ENCODE data around the gene RILPL1. TPM values are rescaled to one million over a fixed set of nuclear protein-coding genes. Genes with fewer than 3 reads are reported as not detected.
"Not testable (repeated sequence)": the region's sequence is repeated elsewhere in the genome, so short reads cannot be mapped to it uniquely, and the experiment has no call there.

RILPL1 gene, protein sequence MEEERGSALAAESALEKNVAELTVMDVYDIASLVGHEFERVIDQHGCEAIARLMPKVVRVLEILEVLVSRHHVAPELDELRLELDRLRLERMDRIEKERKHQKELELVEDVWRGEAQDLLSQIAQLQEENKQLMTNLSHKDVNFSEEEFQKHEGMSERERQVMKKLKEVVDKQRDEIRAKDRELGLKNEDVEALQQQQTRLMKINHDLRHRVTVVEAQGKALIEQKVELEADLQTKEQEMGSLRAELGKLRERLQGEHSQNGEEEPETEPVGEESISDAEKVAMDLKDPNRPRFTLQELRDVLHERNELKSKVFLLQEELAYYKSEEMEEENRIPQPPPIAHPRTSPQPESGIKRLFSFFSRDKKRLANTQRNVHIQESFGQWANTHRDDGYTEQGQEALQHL
- polyA plus RNA-seq (2013, experiment 1 of 2; ENCODE audit: insufficient read length) = 21.2 TPM
- 21.2 TPM for polyA plus RNA-seq (2013, experiment 2 of 2; ENCODE audit: insufficient read length)

DNA sequence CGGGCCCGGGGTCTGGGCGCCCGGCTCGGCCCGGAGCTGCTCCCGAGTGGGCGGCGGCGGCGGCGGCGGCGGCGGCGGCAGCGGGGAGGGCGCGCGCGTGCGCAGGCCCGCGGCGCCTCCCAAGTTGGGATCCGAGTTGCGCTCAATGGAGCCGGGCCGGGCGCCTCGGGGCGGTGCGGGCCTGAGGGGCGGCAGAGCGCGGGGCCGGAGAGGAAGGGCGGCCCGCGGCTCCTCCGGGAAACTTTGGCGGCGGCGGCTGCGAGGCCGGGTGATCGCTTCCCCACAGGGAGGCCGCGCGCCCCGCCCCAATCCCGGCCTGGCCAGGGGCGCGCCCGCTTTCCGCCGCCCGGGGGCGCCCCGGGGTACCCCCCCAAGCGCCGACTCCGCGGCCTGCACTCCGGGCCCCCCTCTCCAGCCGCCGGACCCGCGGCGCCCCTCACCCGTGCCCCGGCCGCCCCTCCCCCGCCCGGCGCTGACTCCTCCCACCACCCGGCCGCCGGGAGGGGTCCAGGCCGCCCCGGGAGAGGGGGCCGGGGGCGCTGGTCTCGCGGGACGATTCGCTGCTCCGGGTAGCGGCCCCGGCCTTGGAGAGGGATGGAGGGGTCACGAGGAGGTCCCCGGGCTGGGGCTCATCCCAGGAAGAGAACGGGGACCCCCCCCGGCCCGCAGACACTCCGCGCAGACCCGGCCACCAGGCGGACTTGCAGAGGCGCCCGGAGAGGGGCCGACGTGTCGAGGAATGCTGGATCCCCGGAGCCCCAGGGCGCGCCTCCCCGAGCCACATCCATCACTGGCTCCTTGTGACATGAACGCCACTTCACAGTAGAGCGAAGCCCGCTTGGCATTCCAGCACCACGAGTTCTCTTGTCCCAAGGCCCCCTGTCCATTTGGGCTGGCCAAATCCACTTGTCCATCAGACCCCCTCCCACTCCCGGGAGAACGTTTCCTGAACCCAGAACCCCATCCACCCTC is at the start of gene RILPL1:
Gene RILPL1 (minus strand): TSS at position 48 of the 972 bp plus-strand sequence. CDS start 237 bp downstream, outside the sequence.
- DNase-seq = peak; percentile 61

DNA sequence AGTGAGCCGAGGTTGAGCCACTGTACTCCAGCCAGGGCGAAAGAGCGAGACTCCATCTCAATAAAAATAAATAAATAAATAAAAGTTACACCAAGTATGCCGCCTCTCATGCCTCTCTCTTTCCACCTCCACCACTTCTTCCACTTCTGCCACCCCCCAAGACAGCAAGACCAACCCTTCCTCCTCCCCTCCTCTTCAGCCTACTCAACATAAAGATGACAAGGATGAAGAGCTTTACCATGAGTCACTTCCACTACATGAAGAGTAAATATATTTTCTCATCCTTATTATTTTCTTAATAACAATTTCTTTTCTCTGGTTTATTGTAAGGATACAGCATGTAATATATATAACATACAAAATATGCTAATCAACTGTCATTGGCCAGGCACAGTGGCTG is 47.3 kb upstream of the RILPL1 start:
- no peak for DNase-seq

- not testable (repeated sequence) for DNase-seq
These were observed 45.3 kb upstream of the RILPL1 start for GRCh38 chr12:123578829-123579228.

- DNase-seq = no peak
These were observed 44.7 kb upstream of the RILPL1 start for GRCh38 chr12:123578243-123578642.

DNA sequence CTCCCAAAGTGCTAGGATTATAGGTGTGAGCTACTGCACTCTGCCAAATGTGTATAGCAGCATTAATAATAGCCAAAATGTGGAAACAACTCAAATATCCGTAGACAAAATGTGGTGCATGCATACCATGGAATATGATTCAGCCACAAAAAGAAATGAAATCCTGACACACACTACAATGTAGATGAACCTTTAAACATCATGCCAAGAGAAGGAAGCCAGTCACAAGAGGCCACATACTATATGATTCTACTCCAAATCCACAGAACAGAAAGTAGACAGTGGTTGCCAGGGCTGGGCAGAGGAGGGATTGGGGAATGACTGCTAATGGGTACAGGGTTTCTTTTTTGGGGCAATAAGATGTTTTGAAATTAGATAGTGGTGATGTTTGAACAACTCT is 43.1 kb upstream of the RILPL1 start:
- DNase-seq = peak; percentile 21

DNA sequence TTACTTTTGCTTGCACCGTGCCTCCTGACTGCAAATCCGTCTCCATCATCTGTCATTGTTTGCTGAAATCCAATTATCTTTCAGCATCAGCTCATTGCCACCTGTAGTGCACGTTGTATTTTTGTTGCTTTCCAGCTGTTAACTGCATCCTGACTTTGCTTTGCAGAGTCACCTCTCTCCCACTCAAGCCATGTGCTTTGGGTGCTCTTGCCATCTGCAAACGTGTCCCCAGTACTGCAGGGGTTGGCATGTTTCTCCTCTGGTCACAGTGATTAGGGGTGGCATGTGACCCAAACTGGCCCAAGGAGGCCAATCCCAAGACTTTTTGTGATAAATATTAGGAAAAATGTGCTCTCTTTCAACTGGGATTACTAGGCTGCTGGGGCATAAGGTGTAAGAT is 40.4 kb upstream of the RILPL1 start:
- DNase-seq = no peak

- DNase-seq = no peak
These were observed 38.9 kb upstream of the RILPL1 start for GRCh38 chr12:123572391-123572790.

DNA sequence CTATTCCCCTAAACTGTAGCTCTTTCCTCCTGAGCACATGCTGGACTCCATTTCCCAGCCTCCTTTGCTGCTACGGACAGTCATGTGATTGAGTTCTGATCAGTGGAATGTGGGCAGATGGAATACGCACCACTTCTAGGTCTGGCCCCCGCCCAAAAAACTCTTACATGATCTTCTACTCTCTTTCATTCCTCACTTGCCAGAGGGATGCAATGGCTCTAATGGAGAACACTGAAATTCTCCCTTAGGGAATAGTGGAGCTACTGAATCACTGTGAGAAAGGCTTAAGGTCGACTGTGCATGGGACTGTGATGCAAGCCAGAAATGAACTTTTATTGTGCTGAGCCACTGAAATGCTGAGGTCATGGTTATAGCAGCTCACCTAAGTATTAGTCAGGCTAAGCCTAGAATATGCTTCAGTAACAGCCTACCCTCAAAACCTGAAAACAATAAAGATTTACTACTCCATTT is 37.9 kb upstream of the RILPL1 start:
- peak; percentile 80 for DNase-seq

DNA sequence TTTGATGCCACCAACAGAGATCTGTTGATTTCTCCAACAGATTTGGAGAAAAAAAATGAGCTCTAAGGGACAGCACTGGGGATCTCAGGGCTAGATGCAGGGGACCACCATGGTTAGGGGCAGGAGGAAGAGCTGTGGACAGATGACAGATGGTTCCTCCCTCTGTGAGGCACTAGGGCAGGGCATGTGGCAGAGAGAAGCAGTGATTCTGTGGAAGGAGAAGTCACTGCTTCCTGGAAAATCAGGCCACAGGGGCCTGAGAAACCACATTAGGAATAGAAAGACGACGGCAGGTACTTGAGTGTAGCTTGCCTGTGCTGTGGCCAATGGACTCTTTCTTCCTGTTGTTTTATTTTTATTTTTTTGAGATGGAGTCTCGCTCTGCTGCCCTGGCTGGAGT is 25.9 kb upstream of the RILPL1 start:
- DNase-seq = no peak

GRCh38 chr12:123558487-123558886 is 25.0 kb upstream of the RILPL1 start:
- DNase-seq = not testable (repeated sequence)

DNA sequence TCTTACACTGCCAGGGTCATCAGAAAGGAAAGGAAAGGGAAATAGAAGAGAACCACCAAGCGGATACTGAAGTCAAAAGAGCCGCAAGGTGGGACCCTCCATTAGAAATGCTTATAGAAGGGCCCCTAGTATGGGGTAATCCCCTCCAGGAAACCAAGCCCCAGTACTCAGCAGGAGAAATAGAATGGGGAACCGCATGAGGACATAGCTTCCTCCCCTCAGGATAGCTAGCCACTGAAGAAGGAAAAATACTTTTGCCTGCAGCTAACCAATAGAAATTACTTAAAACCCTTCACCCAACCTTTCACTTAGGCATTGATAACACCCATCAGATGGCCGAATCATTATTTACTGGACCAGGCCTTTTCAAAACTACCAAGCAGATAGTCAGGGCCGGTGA is 21.3 kb upstream of the RILPL1 start:
- DNase-seq = not testable (repeated sequence)

DNA sequence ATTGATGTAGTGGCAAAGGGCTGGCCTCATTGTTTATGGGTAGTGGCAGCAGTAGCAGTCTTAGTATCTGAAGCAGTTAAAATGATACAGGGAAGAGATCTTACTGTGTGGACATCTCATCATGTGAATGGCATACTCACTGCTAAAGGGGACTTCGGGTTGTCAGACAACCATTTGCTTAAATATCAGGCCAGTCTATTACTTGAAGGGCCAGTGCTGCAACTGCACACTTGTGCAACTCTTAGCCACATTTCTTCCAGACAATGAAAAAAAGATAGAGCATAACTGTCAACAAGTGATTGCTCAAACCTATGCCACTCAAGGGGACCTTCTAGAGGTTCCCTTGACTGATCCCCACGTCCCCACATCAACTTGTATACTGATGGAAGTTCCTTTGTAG is 20.6 kb upstream of the RILPL1 start:
- not testable (repeated sequence) for DNase-seq

DNA sequence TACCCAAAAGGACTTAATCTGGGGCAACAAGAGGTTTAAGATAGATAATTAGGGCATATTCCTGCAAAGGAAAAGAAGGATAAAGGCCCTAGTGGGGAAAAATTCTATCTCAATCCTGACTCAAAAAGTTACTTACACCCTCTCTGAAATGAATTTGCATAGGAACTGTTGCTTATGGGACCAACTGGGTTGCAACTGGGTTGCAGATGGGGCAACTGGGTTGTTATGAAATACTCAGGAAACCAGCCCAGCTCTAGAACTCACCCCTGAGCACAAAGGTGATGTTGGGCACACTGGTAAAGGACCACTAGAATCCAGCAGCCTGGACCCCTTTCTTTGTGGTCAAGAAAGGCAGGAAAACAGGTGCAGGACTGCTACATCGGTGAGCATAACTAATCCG is 17.2 kb upstream of the RILPL1 start:
- DNase-seq = no peak

GRCh38 chr12:123548107-123548506 is 14.6 kb upstream of the RILPL1 start:
- DNase-seq = no peak

DNA sequence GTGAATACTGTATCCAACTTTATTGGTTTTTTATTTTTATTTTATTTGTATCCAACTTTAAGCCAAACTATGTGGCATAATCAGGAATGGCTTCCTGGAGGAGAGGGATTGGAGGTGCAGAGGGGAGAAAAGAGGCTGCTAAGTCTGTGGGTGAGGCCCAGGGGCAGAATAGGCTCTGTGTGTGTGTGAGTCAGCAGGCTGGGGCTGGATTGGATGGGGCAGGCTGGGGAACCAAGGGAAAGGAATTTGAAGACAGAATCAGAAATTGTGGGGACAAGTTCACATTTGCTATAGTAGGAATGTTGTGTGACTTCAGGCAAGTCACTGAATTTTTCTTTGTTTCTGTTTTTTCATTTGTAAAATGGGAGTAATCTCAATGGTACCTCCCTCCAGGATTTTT is 12.8 kb upstream of the RILPL1 start:
- peak; percentile 9 for DNase-seq

DNA sequence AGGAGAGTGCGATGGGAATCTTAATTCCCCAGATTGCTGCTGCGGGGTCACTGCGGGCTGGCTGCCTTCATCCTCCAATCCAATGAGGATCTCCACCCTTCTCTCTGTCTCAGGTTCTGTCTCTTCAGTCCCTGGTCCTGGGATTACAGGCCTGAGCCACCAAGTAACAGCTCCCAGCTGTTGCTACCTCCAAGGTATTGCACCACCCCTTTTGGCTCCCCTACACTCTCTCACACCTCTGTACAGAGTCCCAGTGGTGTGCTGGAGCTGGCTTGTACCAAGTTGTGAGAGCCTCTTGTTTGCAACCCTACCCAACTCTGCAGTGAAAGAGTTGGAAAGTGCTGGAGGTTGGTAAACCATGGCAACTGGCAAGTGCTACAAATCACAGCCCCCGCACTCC is 10.0 kb upstream of the RILPL1 start:
- DNase-seq = no peak

GRCh38 chr12:123540899-123541662 is 7.6 kb upstream of the RILPL1 start:
- DNase-seq = no peak

DNA sequence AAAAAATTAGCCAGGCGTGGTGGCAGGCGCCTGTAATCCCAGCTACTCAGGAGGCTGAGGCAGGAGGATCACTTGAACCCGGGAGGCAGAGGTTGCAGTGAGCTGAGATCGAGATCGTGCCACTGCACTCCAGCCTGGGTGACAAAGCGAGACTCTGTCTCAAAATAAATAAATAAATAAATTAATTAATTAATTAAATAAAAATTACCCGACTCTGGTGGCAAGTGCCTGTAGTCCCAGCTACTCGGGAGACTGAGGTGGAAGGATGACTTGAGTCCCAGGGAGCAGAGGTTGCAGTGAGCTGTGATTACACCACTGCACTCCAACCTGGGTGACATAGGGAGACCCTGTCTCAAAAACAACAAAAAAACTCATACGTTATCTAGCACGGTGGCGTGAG is 2.4 kb upstream of the RILPL1 start:
- DNase-seq = not testable (repeated sequence)

- peak; percentile 31 for DNase-seq
These were observed 490 bp downstream of the RILPL1 start for GRCh38 chr12:123532808-123533649.

DNA sequence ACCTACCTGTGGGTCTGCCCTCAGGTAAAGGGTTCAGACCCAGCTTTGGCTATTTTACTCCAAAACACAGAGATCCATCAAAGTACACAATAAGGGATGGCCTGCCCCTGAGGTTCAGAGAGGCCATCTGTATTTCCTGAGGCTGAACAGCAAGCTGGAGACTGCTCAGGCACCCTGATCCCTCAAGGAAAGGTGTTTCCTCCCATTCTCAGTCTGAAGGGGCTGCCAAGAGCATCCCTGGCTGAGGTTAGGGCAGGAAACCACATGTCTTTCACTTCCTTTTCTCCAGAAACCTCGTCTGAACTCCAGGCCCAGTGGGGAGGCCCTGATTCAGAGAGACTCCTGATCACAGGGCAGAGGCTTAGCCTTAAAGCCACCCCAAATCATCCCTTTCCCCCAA is 1.5 kb downstream of the RILPL1 start:
- peak; percentile 25 for DNase-seq

DNA sequence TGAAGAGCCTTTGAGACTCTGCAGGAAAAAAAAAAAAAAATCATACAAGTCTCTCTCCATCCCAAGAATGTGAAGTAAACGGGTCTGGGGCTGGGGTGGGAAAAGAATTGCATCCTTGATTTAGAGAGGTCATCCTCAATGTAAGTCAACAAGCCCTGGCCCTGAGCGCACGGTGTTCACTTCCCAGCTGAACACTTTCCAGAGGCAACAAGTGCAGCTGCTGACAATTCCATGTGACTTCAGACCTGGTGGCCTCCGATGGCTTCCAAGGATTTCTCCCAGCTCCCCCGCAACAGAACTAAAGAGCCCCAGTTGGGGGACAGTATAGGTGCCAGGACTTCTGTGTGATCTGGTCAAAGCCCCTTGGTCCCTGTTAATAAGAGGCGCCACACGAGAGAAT is 2.4 kb downstream of the RILPL1 start:
- no peak for DNase-seq

Data from fibroblast of skin of abdomen (primary cell).